Epithelial cell of proximal tubule (primary cell): ENCODE results near the gene CNOT8. TPM values are rescaled to one million over a fixed set of nuclear protein-coding genes. Genes with fewer than 3 reads are reported as not detected.
"Not testable (repeated sequence)": the region's sequence is repeated elsewhere in the genome, so short reads cannot be mapped to it uniquely, and the experiment has no call there.

Experiments
- DNase-seq: peaks from one replicate; pipeline ENCODE4 v3.0.0-alpha.2; 2011; ENCODE audit warnings: low read depth
- H3K4me3 ChIP-seq: 2 replicates; pipeline ENCODE4 v1.5.1; 2011; ENCODE audit warnings: low read depth, mild to moderate bottlenecking, low read length
- total RNA-seq: library from RNA; depleted of rRNA; stranded (reverse); fragments of >200 nt; gene quantifications from 2 replicates; pipeline ENCODE4 v1.2.3, GENCODE V29; 2015
- TF ChIP-seq, protein P1 (sequence below): conservative IDR thresholded peaks from 2 replicates; pipeline ENCODE4 v1.5.1; 2012; ENCODE audit warnings: low read depth, mild to moderate bottlenecking, low read length

CNOT8 gene
- total RNA-seq, 1 donor from 2014 or later = 74.7 TPM

DNA sequence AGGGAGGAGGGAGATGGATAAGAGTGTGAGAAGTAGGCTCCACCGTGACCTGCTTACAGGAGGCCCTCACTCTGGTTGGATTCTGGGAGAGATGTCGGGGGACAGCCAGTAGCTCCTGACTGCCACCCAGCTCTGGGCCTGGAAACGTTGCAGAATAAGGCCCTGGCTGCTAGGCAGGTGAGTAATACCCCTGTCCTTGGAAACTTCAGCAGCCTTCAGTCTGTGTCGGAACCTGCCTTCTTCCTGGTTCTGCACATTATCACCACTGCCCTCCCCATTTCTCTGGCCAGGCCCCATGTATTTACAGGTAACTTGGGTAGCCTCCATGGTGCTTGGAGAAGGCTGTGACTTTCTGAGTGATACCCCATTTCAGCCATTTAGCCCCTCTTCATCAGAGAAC lies 34.8 kb upstream of the CNOT8 start:
- TF ChIP-seq, protein P1, sequence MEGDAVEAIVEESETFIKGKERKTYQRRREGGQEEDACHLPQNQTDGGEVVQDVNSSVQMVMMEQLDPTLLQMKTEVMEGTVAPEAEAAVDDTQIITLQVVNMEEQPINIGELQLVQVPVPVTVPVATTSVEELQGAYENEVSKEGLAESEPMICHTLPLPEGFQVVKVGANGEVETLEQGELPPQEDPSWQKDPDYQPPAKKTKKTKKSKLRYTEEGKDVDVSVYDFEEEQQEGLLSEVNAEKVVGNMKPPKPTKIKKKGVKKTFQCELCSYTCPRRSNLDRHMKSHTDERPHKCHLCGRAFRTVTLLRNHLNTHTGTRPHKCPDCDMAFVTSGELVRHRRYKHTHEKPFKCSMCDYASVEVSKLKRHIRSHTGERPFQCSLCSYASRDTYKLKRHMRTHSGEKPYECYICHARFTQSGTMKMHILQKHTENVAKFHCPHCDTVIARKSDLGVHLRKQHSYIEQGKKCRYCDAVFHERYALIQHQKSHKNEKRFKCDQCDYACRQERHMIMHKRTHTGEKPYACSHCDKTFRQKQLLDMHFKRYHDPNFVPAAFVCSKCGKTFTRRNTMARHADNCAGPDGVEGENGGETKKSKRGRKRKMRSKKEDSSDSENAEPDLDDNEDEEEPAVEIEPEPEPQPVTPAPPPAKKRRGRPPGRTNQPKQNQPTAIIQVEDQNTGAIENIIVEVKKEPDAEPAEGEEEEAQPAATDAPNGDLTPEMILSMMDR = no peak
- no peak for DNase-seq
- H3K4me3 ChIP-seq = no peak overlapping the region

DNA sequence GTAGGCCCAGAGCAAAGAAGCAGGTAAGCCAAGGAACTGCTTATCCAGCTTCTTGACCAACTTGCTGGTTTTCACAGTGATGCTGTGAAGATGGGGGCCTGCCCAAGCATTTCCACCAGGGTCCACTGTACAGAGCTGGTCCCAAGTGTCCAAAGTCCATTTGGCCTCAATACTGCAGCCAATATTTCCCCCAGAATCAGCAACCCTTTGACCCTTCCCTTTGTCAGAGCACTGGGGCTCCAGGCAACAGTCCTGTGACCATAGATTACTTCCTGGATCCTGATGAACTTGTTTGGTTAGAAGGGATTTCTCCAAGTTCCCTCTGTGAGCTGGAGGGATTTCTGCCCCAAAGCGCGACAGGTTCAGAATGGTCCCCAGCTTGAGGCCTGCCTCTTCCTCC lies 34.4 kb upstream of the CNOT8 start:
- TF ChIP-seq, protein P1 = no peak
- DNase-seq = no peak
- no peak overlapping the region for H3K4me3 ChIP-seq

DNA sequence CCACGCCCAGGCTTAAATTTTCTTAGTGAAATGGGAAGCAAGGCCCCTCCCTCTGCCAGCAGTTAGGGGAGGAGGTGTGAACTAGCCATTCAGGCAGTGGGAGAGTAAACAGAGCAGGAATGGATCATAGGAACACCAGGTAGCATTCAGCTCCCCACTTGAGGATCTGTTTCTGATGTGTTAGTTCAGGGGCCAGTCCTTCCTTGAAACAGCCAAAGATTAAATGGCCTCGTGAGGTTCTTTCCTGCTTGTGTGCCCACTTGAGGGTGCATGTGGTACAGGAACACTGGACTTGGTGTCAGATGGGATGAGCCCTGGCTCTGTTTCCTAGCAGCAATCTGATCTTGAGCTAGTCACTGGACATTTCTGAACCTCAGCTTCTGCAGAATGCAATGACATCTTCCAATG lies 29.2 kb upstream of the CNOT8 start:
- TF ChIP-seq, protein P1 = no peak
- no peak for DNase-seq
- H3K4me3 ChIP-seq = no peak overlapping the region

DNA sequence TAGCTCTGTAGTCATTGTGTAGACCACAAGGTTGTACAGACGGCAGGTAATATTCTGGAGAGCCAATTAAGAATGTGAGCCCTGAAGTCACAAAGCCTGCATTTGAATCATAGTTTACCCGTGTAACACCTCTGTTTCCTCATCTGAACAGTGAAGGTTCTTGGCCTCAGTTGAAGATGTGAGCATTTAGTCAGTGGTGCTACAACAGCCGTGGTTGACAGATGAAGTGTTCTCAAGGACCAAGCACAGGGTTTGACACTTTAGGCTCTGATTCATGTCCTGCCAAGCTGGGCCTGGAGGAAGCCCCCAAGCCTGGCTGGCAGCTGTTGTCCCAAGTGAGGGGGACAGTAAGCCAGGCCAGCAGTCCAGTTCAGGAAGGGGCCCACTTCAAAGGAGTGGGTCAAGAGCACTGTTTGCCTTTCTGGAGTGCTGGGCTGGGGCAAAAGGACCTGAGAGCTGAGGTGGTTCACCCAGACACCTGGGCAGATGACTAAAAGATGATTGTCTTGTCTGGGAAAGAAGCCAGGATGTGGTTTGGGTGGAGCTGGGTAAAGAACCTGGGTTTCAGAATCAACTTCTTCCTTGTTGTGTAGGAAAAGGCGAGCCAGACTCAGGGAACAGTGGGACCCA lies 28.7 kb upstream of the CNOT8 start:
- TF ChIP-seq, protein P1 = no peak
- no peak overlapping the region for H3K4me3 ChIP-seq
- no peak for DNase-seq

DNA sequence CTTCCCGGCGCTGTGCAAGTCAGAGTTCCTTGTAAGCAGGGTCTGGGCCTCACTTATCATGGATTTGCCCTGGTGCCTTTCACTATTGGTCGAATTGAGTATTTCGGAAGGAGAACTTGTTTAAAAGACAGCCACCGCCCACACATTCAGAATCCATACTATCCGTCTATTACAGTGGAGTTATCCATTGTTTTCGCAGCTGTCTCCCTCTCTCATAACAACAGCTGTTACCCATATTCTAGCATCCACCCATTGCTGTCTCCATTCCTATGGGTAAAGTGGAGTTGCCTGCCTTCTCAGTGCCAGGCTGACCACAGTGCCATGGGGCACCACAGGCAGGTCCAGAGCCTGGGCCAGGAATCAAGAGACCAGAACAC lies 28.2 kb upstream of the CNOT8 start:
- TF ChIP-seq, protein P1 = no peak
- no peak overlapping the region for H3K4me3 ChIP-seq
- no peak for DNase-seq

DNA sequence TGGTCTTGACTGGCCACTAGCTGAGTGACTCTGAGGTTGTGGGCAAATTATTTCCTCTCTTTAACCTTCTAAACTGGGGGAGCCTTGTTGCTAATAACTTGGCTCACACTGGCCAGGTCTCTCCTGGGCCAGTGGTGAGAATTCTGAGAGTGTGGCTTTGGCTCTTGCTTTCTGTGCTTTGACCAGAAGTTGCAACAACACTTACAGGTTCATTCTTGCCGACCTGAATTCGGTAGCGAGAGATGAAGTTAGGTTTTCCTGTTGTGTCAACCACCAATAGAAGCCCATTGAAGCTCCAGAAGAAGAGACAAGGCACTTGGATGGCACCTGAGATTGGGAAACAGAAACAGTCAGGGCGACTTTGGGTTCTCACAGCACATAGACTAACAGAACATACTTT lies 27.8 kb upstream of the CNOT8 start:
- no peak for DNase-seq
- TF ChIP-seq, protein P1 = no peak
- no peak overlapping the region for H3K4me3 ChIP-seq

DNA sequence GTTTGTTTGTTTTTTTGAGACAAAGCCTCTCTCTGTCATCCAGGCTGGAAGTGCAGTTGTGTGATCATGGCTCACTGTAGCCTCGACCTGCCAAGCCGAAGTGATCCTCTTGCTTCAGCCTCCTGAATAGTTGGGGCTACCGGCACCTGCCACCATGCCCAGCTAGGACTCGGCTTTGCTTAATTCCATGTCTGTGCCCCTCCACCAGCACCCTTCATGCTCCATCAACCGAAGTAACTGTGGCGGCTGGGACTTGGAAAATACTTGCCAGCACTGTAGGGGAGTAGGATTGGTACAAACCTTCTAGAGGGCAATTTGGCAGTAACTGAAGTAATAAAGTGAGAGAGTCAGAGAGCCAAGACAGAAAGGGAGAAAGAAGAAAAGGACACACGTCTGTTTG lies 27.0 kb upstream of the CNOT8 start:
- TF ChIP-seq, protein P1 = no peak
- no peak for DNase-seq
- no peak overlapping the region for H3K4me3 ChIP-seq

DNA sequence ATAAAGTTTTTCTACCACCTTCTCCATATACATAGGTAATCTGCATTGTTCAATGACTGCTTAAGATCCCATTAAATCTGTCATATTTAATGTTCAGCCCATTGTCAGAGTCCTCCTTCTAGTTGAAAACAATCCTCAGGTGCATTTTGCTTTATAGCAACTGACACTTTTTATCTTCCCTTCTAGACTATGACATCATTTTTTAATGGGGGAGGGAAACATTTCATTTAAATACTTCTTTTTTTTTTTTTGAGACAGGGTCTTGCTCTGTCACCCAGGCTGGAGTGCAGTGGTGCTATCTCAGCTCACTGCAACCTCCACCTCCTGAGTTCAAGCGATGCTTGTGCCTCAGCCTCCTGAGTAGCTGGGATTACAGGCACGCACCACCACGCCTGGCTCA lies 25.6 kb upstream of the CNOT8 start:
- DNase-seq, H3K4me3 ChIP-seq: not testable (repeated sequence)
